C1 segment of cervical spinal cord (tissue), 14 donors: ENCODE data around the gene B4GALT3.

Source experiments
- DNase-seq, 14 donors: peaks; one replicate each; lab custom pipeline; 2025; lab: John Stamatoyannopoulos, UW

The B4GALT3 gene

DNA sequence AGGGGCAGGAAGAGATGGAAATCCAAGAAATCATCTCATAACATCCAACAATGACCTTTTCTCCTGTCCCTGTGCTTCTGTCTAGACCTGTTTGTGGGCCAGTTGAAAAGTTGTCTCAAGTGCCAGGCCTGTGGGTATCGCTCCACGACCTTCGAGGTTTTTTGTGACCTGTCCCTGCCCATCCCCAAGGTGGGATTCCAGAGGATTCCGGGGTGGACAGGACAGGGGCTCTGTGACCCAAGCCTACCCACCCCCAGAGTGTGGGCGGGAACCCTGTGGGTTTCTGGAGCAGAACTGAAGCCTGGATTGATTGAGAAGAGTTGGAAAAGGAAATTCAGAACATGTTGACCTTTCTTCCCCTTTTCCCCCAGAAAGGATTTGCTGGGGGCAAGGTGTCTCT lies 13.5 kb downstream of the B4GALT3 start:
- DNase-seq: no peak

GRCh38 chr1:161162806-161163205 lies 14.5 kb downstream of the B4GALT3 start:
- DNase-seq: no peak

DNA sequence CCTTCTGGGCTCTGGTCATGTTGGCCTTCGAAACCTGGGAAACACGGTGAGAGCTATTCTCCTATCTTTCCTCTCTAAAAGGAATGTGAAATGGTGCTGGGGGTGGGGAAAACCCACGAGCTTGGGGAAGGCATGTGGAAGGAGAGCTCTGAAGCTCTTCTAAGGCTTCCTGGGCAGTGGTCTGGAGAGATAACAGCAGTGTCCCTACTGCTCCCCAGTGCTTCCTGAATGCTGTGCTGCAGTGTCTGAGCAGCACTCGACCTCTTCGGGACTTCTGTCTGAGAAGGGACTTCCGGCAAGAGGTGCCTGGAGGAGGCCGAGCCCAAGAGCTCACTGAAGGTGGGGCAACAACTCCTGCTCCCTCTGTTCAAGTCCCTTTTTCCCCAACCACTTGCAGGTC lies 15.3 kb downstream of the B4GALT3 start:
- no peak for DNase-seq

GRCh38 chr1:161161652-161162051 lies 15.7 kb downstream of the B4GALT3 start:
- DNase-seq: no peak

DNA sequence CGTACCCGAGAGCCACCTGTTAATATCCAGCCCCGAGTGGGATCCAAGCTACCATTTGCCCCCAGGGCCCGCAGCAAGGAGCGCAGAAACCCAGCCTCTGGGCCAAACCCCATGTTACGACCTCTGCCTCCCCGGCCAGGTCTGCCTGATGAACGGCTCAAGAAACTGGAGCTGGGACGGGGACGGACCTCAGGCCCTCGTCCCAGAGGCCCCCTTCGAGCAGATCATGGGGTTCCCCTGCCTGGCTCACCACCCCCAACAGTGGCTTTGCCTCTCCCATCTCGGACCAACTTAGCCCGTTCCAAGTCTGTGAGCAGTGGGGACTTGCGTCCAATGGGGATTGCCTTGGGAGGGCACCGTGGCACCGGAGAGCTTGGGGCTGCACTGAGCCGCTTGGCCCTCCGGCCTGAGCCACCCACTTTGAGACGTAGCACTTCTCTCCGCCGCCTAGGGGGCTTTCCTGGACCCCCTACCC lies 16.6 kb downstream of the B4GALT3 start:
- DNase-seq: no peak

GRCh38 chr1:161159913-161160243 lies 17.4 kb downstream of the B4GALT3 start:
- no peak for DNase-seq

DNA sequence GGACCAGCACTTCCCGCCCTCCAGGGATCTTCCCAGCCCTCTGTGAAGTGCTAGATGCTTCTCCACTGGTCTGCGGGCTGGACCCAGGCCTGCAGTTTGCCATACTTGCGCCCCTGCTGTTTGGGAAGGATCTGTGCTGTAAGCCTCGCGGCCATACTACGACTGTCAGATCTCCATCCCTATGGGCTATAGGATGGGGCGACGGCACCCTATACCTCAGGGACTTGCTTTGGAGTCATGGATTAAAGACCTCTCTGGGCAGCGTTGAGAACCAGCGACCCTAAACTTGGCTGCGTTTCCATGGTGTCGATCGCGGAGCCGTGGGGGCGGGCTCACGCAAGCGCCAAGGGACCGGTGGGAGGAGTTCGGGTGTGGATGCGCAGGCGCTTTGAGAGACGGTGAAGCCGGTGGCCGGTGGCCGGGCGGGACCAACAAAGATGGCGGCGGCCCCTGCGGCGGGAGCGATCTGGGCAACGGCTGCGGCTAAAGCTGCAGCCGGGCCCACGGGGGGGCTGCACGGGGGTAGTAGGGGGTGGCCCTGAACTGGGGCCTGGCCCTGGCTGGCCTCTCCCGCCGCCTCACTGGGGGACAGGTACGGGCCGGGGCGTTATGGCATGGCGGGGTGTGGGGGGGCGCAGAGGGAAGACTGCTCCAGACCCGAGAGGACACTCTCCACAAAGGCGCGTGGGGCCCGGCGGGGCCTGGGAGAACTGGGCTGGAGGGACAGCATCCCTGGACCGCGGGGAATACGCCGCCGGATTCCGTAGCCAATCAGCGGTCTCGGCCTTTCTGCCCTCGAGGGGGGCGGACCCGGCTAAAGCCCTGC lies 18.0 kb downstream of the B4GALT3 start, which contains the start of gene USP21:
Gene USP21, plus strand, starts transcription at position 414 of the 826 bp plus-strand sequence. CDS start 1,141 bp downstream, outside the sequence.
- peak; percentile 31 to 96 (median 90) for DNase-seq

DNA sequence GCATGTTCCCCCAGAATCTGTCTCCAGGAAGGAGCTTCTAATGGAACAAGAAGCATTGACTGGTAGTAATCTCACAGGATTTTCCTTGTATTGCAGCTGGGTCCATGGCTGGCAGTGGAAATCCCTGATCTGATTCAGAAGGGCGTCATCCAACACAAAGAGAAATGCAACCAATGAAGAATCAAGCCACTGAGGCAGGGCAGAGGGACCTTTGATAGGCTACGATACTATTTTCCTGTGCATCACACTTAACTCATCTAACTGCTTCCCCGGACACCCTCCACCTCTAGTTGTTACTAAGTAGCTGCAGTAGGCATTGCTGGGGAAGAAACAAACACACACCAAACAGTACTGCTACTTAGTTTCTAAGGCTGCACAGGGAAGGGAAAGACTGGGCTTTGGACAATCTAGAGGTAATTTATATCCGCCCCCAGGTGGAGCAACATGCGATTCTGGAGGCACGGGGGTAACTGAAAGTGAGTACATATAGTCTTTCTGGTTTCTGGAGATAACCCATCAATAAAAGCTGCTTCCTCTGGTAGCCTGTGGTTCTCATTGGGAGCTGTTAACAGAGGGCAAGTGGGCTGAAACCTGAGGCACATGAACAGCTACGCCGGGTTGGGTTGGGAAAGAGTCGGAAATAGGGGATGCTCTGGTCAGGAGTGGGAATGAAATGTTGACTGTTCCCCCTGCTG lies 18.8 kb downstream of the B4GALT3 start:
- DNase-seq: no peak

DNA sequence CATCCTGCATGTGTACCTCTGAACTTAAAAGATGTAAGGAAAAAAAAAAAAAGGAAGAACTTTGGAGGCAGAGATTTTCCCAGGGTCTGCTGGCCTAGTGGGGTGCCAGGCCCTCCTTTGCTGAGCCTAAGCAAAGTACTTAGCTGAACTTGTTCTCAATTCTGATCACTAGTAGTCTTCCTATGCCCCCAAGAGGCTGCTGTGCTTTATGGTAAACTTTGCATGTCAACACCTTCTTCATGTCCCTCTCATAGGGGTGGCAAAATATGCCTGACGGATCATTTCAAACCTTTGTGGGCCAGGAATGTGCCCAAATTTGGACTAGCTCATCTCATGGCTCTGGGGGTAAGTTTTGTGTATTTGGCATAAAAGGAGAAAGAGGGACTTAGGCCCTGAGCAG lies 19.4 kb downstream of the B4GALT3 start:
- DNase-seq: no peak

DNA sequence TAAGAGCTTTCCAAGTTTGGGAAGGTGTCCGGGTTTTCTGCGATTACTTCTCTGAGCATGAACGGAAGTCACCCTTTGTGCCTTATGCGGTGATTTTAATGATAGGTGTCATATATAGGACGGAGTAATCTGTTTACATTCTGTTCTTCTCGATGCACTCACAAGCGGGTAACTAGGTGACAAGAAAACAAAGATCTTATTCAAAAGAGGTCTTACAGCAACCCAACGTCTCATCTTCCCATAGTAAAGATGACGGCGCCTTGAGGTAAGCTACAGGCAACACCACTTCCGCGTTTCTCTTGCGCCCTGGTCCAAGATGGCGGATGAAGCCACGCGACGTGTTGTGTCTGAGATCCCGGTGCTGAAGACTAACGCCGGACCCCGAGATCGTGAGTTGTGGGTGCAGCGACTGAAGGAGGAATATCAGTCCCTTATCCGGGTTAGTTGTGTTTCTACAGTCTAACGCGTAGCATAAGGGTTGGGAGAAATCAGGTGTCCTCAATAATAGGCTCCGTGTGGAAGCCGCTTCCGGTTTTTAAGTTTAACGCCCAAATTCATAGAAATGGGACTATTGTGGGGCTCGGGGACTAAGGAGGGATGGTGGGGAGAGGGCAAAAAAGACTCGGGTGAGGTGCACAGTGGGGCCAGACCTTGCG lies 23.5 kb downstream of the B4GALT3 start, which contains the start of gene UFC1:
Gene UFC1, plus strand, starts transcription at position 297 of the 656 bp plus-strand sequence. Its CDS starts 20 bp downstream, at position 317.
- DNase-seq: peak in 12 of 14 donors; percentile 39 to 84 (median 73)

- no peak for DNase-seq
These were observed 24.1 kb downstream of the B4GALT3 start for GRCh38 chr1:161153176-161153575.

GRCh38 chr1:161145832-161146231 lies 31.5 kb downstream of the B4GALT3 start:
- no peak for DNase-seq

DNA sequence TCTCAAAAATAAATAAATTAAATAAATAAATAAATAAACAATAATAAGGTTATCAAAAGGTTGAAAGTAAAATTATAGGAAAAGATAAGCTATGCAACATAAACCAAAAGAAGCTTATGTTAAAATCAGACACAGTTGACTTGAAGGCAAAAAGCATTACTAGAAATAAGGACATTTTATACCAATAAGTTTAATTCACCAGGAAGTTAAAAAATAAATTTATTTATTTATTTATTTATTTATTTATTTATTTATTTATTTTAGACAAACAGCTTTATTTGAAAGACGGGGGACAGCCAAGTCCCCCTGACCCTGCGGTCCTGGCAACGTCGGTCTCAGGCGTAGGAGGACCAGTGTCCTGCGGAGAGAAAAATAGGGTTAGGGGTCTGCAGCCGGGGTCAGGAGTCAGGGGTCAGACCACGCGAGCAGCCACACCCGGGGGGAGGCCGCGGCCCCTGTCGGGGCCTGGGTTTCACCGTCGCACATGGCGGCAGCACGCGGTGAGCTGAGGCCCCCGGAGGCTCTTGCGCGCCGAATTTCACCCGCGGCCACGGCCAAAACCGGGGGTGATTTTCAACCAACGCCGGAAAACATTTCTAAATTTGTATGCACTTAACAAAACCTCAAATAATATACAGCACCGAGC lies 36.4 kb downstream of the B4GALT3 start:
- DNase-seq: no peak

DNA sequence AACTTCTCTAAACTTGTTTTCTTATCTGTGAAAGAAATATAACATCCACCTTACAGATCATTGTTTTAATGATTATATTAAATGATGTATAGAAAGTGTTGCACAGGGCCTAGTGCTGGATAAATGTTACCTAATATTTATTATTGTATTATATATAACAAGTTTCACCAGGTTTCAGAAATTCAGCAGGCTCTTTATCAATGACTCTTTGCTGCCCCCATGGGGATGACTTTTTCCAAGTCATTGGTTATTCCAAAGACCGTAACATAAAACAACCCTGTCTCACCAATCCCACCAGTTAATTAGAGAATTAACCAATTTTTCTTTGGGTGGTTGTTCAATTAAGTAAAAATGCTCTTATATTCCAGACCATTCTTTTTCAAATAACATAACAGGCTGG lies 37.5 kb downstream of the B4GALT3 start:
- DNase-seq: no peak

DNA sequence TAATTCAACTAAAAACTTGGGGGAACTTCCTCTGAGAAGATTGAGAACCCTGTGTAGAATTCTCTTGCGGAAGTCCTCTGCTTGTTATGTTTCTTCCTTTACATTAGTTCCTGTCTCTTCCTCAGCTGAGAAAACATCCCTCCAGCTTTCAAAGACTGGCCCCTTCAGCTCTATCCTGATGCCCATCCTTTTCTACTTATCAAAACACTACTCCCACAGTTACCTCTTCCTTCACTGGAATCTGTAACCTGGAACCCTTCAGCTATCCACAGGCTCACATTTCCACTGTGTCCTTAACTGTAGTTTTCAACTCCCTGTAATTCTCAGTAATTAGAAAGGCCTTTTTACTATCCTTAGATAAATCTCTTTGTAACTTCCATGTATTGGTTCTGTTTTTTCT lies 38.9 kb downstream of the B4GALT3 start:
- no peak for DNase-seq

GRCh38 chr1:161137881-161138280 lies 39.4 kb downstream of the B4GALT3 start:
- no peak for DNase-seq

DNA sequence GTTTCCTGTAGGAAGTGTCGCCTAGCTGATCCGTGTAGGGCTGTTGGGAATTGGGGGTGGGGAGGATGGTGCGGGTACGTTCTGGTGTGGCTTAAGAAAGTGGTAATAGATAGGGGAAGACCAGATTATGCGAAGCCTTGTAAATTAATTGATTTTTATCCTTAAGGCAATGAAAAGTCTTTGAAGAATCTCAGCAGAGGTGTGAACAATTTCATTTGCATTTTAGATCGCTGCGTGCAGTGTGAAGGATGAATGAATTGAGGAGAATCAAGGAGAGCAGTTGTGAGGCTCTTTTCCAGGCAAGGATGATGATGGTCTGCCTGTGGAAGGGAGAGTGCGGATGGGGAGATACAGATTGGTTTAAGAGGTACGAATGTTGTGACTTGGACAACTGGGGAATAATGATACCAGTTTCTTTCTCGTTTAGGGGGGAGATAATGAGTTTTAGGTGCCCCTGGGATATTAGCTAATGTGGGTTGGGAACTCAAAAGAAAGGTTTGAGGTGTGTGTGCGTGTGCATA lies 44.0 kb downstream of the B4GALT3 start:
- DNase-seq: peak in 2 of 14 donors; percentile 25 to 41

GRCh38 chr1:161132410-161133219 lies 44.7 kb downstream of the B4GALT3 start, which contains the start of gene DEDD:
Gene DEDD (minus strand): TSS chr1:161132667. CDS start chr1:161124462, 8,205 bp downstream.
- peak; percentile 72 to 98 (median 92) for DNase-seq

GRCh38 chr1:161131523-161132409 lies 45.5 kb downstream of the B4GALT3 start:
- DNase-seq: peak in 5 of 14 donors; percentile 6 to 62 (median 39)
